ENCODE data around the gene P2RX6.

The P2RX6 gene

DNA sequence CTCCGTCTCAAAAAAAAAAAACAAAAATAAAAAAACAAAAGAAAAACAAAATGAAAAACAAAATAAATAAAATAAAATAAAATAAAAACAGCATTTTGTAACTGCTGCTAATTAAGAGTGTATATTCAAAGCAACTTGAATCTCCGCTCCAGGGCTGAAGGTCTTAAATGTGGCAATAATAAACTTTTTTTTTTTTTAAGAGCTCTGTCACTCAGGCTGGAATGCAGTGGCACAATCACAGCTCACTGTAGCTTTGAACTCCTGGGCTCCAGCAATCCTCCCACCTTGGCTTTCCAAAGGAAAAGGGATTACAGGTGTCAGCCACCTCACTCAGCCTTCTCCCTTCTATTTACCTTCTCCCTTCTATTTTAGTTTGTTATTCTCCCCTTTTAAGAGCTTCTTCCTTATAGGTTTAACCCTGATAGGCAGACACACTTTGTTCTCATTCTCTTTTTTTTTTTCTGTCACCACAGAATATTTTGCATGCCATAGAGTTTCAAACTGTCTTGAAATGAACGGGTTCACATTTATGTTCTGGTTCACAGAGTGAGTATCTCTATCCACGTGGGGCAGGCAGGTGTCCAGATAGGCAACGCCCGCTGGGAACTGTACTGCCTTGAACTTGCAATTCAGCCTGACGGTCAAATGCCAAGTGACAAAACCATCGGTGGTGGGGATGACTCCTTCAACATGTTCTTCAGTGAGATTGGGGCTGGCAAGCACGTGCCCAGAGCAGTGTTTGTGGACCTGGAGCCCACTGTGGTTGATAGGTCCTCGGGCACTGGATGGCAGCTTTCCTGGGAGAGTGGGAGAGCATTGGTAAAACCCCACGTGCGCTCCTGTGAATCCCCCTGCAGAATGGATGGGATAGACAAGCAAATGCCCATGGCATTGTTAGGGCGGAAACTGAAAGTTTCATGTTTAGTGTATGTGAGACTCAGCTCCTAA lies 50.2 kb downstream of the P2RX6 start:
- in situ Hi-C loops (cut with HindIII; ENCODE audit: low pct_ligation_motif_present, low sequenced_read_pairs): no loop called here
- H3K27ac ChIP-seq: no peak overlapping the region
- TF ChIP-seq, protein P1, sequence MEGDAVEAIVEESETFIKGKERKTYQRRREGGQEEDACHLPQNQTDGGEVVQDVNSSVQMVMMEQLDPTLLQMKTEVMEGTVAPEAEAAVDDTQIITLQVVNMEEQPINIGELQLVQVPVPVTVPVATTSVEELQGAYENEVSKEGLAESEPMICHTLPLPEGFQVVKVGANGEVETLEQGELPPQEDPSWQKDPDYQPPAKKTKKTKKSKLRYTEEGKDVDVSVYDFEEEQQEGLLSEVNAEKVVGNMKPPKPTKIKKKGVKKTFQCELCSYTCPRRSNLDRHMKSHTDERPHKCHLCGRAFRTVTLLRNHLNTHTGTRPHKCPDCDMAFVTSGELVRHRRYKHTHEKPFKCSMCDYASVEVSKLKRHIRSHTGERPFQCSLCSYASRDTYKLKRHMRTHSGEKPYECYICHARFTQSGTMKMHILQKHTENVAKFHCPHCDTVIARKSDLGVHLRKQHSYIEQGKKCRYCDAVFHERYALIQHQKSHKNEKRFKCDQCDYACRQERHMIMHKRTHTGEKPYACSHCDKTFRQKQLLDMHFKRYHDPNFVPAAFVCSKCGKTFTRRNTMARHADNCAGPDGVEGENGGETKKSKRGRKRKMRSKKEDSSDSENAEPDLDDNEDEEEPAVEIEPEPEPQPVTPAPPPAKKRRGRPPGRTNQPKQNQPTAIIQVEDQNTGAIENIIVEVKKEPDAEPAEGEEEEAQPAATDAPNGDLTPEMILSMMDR (IDR thresholded peaks at IDR 0.05; ENCODE audit: low read depth, low read length, missing control alignments): no peak
- no peaks in the 10 kb centered on the region for H3K36me3 ChIP-seq (replicated peaks)
- peaks cover 4% of the 10 kb centered on the region for H3K27me3 ChIP-seq (replicated peaks)
- no peak overlapping the region for H3K4me3 ChIP-seq (ENCODE audit: low read depth, low read length)
- DNase-seq: no peak

DNA sequence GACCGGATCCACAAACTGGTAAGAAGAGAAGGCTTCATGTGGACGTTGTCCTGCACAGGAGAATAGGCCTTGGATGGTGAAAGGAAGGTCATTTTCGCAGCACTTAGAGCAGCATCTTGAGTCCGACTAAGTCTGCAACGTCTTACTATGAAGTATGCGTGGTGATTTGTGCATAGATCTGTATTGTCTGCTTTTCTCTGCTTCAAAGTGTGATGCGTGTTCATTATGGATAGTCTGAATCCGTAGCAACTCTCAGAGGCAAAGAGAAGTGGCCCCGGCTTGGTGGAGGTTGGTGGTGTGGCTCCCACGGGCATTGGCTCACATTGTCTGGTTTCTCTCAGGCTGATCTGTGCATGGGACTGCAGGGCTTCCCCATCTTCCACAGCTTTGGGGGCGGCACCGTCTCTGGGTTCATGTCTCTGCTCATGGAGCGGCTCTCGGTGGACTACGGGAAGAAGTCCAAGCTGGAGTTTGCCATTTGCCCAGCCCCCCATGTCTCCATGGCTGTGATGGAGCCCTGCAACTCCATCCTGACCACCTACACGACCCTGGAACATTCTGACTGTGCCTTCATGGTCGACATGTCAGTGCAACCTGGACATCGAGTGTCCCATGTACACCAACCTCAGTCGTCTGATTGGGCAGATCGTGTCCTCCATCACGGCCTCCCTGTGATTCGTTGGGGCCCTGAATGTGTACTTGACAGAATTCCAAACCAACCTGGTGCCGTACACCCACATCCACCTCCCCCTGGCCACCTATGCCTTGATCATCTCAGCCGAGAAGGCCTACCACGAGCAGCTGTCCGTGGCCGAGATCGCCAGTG lies 52.3 kb downstream of the P2RX6 start:
- TF ChIP-seq, protein P1 (IDR thresholded peaks at IDR 0.05; ENCODE audit: low read depth, low read length, missing control alignments): no peak
- Histone ChIP-seq H3K4me3 (ENCODE audit: low read depth, low read length) (no peak overlapping the region), H3K36me3 (replicated peaks) (no peaks in the 10 kb centered on the region), H3K27me3 (replicated peaks) (peaks cover 6% of the 10 kb centered on the region), H3K27ac (no peak overlapping the region)
- no peak for DNase-seq
- in situ Hi-C loops (cut with HindIII; ENCODE audit: low pct_ligation_motif_present, low sequenced_read_pairs): no loop called here

DNA sequence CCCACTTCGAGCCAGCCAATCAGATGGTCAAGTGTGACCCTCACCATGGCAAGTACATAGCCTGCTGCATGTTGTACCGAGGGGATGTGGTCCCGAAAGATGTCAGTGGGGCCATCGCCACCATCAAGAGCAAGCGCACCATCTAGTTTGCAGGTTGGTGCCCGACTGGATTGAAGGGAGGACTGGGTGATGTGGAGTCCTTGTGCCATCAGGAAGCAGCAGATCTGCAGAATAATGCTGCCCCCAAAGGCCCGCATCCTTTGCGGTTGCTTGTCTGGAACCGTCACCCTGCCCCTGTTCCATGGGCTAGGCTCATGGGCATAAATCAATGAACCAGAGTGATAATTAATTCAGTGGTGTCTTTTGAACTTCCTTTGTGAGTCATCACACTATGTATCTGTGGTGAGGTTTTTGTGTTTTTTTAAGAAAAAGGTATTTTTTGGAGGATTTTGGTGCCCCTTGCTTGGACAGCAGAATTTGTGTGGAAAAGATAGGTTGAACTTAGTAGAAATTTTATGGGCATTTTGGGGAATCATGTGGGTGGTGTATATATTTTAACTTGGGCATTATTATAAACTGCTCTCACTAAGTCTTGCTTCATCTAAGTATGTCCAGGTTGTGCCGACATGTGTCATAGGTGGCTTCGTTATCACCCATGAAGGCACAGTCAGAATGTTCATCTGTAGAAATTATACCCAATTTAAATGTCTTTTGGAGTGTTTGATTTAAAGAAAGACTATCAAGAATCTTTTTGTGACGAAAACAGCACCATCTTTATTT lies 53.1 kb downstream of the P2RX6 start:
- DNase-seq: no peak
- Histone ChIP-seq H3K4me3 (ENCODE audit: low read depth, low read length) (no peak overlapping the region), H3K36me3 (replicated peaks) (no peaks in the 10 kb centered on the region), H3K27me3 (replicated peaks) (peaks cover 6% of the 10 kb centered on the region), H3K27ac (no peak overlapping the region)
- TF ChIP-seq, protein P1 (IDR thresholded peaks at IDR 0.05; ENCODE audit: low read depth, low read length, missing control alignments): no peak
- in situ Hi-C loops (cut with HindIII; ENCODE audit: low pct_ligation_motif_present, low sequenced_read_pairs): no loop called here

DNA sequence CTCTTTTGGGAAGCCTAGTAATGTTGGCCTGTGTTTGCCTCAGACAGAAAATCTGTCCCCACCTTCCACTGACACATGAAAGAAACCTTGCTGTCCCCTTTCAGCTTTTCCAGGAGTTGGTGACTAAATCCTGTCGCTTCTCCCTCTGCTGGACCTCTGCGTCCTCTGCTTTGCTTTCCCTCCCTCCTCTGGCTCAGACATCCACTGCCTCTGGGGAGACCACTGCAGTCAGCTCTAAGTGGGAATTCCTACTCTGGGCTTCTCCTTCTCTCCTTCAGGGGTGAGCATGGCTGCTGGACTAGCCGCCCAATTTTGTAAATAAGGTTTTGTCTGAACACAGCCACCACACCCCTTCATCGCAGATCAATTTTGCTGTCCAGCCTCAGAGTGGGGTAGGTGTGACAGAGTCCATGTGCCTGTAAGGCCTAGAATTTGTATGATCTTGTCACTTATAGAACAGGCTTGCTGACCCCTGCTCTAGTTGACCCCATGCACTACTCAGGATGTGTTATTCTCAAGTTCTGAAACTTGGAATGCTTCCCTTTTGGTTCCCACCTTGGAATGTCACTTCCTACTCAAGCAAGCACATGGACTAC lies 53.8 kb downstream of the P2RX6 start:
- Histone ChIP-seq H3K27ac (no peak overlapping the region), H3K36me3 (replicated peaks) (no peaks in the 10 kb centered on the region), H3K4me3 (ENCODE audit: low read depth, low read length) (no peak overlapping the region), H3K27me3 (replicated peaks) (peaks cover 6% of the 10 kb centered on the region)
- DNase-seq: no peak
- TF ChIP-seq, protein P1 (IDR thresholded peaks at IDR 0.05; ENCODE audit: low read depth, low read length, missing control alignments): peak; percentile 30
- in situ Hi-C loops (cut with HindIII; ENCODE audit: low pct_ligation_motif_present, low sequenced_read_pairs): no loop called here

DNA sequence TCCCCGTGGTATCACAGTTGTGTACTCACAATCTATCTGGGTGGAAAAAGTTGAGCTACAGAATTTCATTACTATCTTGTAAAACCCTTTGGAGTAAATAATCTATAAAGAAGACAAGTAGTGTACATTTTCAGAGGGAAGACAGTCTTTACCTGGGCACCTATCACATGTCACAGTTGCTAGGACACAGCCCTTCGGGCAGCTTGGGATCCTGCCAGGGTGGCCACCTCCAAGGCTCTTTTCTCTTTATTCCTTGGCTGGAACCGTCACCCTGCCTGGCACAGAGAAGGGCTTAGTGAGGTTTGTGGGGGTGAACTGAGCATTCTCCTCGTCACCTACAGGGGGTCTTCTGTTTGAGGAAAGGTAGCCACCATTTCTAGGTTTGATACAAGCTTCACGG lies 54.4 kb downstream of the P2RX6 start:
- Histone ChIP-seq H3K4me3 (ENCODE audit: low read depth, low read length) (no peak overlapping the region), H3K27ac (no peak overlapping the region), H3K27me3 (replicated peaks) (peaks cover 4% of the 10 kb centered on the region), H3K36me3 (replicated peaks) (no peaks in the 10 kb centered on the region)
- in situ Hi-C loops (cut with HindIII; ENCODE audit: low pct_ligation_motif_present, low sequenced_read_pairs): no loop called here
- TF ChIP-seq, protein P1 (IDR thresholded peaks at IDR 0.05; ENCODE audit: low read depth, low read length, missing control alignments): no peak
- DNase-seq: no peak
